ENCODE data around the gene PLXDC1. TPM values are rescaled to one million over a fixed set of nuclear protein-coding genes. Genes with fewer than 3 reads are reported as not detected.
A peak's percentile ranks its signal among the peaks of the same experiment; 100 is the strongest.

Gene PLXDC1
- total and polyA plus RNA-seq, 12 donors = 7.3 to 21.3 (median 11.2) TPM

DNA sequence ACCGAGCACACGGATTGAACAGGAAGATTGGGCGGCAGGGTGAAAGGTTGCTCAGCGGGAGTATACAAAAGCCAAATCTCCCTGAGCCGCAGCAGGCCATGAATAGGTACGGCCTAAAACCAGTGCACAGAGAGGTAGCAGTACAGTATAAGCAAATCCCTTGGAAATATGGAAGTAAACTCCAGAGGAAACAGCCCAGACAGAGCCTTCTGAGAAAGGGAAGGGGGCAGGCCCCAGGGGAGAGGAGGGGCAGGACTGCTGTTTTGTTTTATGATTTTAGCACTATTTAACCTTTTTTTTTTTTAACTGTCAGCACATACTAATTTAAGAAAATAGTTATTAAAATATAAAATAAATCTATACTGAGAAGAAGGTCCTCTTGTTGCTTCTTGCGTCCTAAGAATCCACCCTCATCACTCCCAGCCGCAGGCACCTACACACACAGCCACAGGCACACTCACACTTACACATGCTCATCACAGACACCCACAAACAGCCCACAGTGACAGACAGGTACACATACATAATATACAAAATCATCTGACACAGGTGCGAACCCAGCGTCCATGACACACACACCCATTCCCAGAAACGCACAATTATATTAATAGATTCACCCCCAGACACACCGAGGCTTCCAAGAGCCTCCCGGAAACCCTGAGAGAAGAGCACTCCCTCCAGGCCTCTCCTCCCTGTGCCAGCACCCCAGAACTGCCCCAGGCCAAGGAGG is 12.8 kb downstream of the PLXDC1 start:
- Histone ChIP-seq H3K9me3 (no peaks in the 10 kb centered on the region), H3K4me1 (peaks cover 0 to 49% (median 7%) of the 10 kb centered on the region in 9 donors), H3K27me3 (no peaks in the 10 kb centered on the region), H3K4me3 (no peak overlapping the region), H3K27ac (peak overlapping the region in 6 of 10 donors; percentile 10 to 71 (median 42)), H3K36me3 (peaks cover 0 to 5% (median 0%) of the 10 kb centered on the region in 9 donors)
- DNase-seq = no peak
- WGBS, 2 donors = 80 to 81% methylated on average over 13 of the region's 13 CpGs
- intact Hi-C loops (cut with DNase I) = loop anchor here in 3 of 10 donors (5.0 to 10.0 kb wide), 2 partner anchors 54 to 61 kb away; no protein-coding TSS in a partner anchor
- TF ChIP-seq, protein P1, sequence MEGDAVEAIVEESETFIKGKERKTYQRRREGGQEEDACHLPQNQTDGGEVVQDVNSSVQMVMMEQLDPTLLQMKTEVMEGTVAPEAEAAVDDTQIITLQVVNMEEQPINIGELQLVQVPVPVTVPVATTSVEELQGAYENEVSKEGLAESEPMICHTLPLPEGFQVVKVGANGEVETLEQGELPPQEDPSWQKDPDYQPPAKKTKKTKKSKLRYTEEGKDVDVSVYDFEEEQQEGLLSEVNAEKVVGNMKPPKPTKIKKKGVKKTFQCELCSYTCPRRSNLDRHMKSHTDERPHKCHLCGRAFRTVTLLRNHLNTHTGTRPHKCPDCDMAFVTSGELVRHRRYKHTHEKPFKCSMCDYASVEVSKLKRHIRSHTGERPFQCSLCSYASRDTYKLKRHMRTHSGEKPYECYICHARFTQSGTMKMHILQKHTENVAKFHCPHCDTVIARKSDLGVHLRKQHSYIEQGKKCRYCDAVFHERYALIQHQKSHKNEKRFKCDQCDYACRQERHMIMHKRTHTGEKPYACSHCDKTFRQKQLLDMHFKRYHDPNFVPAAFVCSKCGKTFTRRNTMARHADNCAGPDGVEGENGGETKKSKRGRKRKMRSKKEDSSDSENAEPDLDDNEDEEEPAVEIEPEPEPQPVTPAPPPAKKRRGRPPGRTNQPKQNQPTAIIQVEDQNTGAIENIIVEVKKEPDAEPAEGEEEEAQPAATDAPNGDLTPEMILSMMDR (IDR thresholded peaks at IDR 0.05) = no peak
- peak in 2 of 8 donors; percentile 43 to 66 for ATAC-seq

GRCh38 chr17:39134878-39135277 is 16.6 kb downstream of the PLXDC1 start:
- ATAC-seq = no peak
- Histone ChIP-seq H3K4me1 (peaks cover 0 to 40% (median 10%) of the 10 kb centered on the region in 9 donors), H3K9me3 (no peaks in the 10 kb centered on the region), H3K27ac (peak overlapping the region in 3 of 10 donors; percentile 1 to 28 (median 15)), H3K4me3 (no peak overlapping the region), H3K36me3 (peaks cover 0 to 5% (median 0%) of the 10 kb centered on the region in 9 donors), H3K27me3 (no peaks in the 10 kb centered on the region)
- intact Hi-C loops (cut with DNase I) = loop anchor here in 3 of 10 donors (5.0 to 10.0 kb wide), 2 partner anchors 50 to 58 kb away; no protein-coding TSS in a partner anchor
- DNase-seq = no peak
- 71 to 74% methylated on average over 6 of the region's 6 CpGs for WGBS, 2 donors
- TF ChIP-seq, protein P1 (IDR thresholded peaks at IDR 0.05) = no peak

GRCh38 chr17:39132192-39132610 is 19.2 kb downstream of the PLXDC1 start:
- DNase-seq = peak; percentile 34 to 44
- peak; percentile 56 to 86 (median 77) for ATAC-seq
- H3K27me3 ChIP-seq = no peaks in the 10 kb centered on the region
- H3K4me3 ChIP-seq = no peak overlapping the region
- 73 to 78% methylated on average over 7 of the region's 7 CpGs for WGBS, 2 donors
- H3K36me3 ChIP-seq = no peaks in the 10 kb centered on the region
- no peaks in the 10 kb centered on the region for H3K9me3 ChIP-seq
- intact Hi-C loops (cut with DNase I) = loop anchor here in 2 of 10 donors (10.0 kb wide), 1 partner anchor 47 kb away; no protein-coding TSS in a partner anchor
- peak overlapping the region in 7 of 10 donors; percentile 6 to 68 (median 40) for H3K27ac ChIP-seq
- TF ChIP-seq, protein P1 (IDR thresholded peaks at IDR 0.05) = no peak
- peaks cover 0 to 26% (median 10%) of the 10 kb centered on the region in 9 donors for H3K4me1 ChIP-seq

- no peak overlapping the region for H3K4me3 ChIP-seq
- TF ChIP-seq, protein P1 (IDR thresholded peaks at IDR 0.05) = no peak
- ATAC-seq (peak in 5 of 8 donors; percentile 11 to 43 (median 18)), DNase-seq (no peak)
- 66 to 71% methylated on average over 6 of the region's 6 CpGs for WGBS, 2 donors
- H3K4me1 ChIP-seq = peaks cover 0 to 25% (median 10%) of the 10 kb centered on the region in 9 donors
- H3K27ac ChIP-seq = peak overlapping the region in 7 of 10 donors; percentile 7 to 68 (median 28)
- H3K9me3 ChIP-seq = no peaks in the 10 kb centered on the region
- no peaks in the 10 kb centered on the region for H3K27me3 ChIP-seq
- H3K36me3 ChIP-seq = no peaks in the 10 kb centered on the region
- intact Hi-C loops (cut with DNase I) = loop anchor here in 2 of 10 donors (10.0 kb wide), 1 partner anchor 47 kb away; no protein-coding TSS in a partner anchor
Observed at GRCh38 chr17:39131616-39132015, 19.8 kb downstream of the PLXDC1 start.
